Measurements from ENCODE around the gene KRT9.
"Not testable (repeated sequence)": the region's sequence is repeated elsewhere in the genome, so short reads cannot be mapped to it uniquely, and the experiment has no call there.

The KRT9 gene

DNA sequence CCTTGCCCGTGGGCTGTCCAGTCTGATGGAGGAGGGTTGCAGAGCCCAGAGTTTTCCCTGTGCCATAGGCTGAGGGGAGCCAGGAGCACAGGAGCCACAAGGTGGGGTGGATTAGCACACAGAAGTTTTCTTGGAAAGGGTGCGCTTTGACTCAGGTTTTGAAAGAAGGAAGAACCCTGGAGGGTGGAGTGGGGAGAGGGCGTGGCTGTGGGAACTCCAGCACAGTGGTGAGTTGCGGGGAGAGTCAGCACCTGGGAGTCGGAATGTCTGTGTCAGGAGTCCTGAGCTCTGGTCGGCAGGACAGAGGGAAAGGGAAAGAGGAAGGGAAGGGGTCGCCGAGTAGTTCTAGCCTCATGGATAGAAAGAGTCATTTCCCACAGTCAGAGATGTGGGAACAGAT, 23.7 kb upstream of the KRT9 start:
- no peak overlapping the region for H3K4me3 ChIP-seq (ENCODE audit: low read depth in 1 of 2, low read length in 2 of 2)
- no peak overlapping the region for H3K27ac ChIP-seq (ENCODE audit: low read depth, low read length)
- no peaks in the 10 kb centered on the region for H3K36me3 ChIP-seq (ENCODE audit: insufficient read depth, low read length)
- no peak overlapping the region for H3K9ac ChIP-seq (ENCODE audit: low read length)
- no peaks in the 10 kb centered on the region for H3K4me1 ChIP-seq (ENCODE audit: insufficient read depth, low read length)
- H3K9me3 ChIP-seq (ENCODE audit: low read length) = no peaks in the 10 kb centered on the region
- H3K27me3 ChIP-seq (ENCODE audit: control insufficient read depth in 1 of 2, insufficient read depth in 2 of 2, low read length in 2 of 2) = no peaks in the 10 kb centered on the region

DNA sequence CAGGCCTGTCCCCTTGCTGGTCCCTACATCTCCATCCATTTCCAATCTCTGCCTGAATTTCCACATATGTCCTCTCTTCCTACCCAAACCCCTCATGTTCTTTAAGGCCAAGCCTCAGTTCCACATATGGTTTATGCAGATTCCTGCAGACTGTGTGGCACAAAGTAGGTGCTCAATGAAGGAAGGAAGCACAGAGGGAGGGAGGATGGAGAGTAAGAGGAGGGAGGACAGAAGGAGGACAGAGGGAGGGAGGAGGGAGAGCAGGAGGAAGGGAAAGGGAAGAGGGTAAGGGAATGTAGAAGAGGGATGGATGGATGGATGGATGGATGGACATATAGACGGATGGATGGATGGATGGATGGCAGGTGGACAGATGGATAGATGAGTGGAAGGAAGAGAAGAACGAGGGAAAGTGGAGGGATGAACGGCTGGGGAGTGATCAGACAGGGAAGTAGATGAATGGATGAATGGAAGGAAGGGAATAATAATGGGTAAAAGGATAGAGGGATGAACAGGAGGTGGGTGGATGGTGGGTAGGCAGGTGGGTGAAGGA, 22.6 kb upstream of the KRT9 start:
- H3K4me3 ChIP-seq (ENCODE audit: low read depth in 1 of 2, low read length in 2 of 2) = no peak overlapping the region
- H3K27me3 ChIP-seq (ENCODE audit: control insufficient read depth in 1 of 2, insufficient read depth in 2 of 2, low read length in 2 of 2) = no peaks in the 10 kb centered on the region
- H3K9me3 ChIP-seq (ENCODE audit: low read length) = no peaks in the 10 kb centered on the region
- H3K27ac ChIP-seq (ENCODE audit: low read depth, low read length) = no peak overlapping the region
- H3K4me1 ChIP-seq (ENCODE audit: insufficient read depth, low read length) = no peaks in the 10 kb centered on the region
- H3K9ac ChIP-seq (ENCODE audit: low read length) = no peak overlapping the region
- no peaks in the 10 kb centered on the region for H3K36me3 ChIP-seq (ENCODE audit: insufficient read depth, low read length)

DNA sequence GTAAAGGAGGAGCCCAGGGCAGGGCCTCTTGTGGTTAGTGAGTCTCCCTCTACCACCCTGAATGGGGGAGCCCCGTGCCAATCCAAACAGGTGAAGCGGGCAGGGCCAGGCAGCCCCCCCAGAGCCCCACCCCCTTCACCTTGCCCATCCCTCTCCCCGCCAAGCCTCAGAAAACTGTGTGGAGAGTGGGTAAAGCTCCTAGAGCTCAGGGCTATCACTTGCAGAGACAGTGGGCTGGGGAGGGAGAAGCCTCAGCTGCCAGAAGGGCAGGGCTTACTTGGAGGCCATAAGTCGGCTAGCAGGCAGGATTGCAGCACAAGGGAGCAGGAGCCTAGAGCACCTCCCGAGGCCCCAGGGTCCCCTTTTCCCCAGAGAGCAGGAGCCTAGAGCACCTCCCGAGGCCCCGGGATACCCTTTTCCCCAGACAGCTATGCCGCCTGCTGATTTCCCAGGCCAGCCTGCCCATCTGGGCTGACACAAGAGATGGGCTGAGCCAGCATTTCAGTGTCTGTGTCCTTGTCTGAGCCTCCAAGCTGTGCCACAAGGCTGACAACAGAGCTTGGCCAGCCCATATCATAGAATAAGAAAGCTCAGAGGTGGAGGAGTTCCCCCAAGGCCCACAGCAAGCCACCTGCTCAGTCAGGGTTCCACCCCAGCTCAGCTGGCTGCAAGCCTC, 21.6 kb upstream of the KRT9 start:
- no peaks in the 10 kb centered on the region for H3K36me3 ChIP-seq (ENCODE audit: insufficient read depth, low read length)
- no peak overlapping the region for H3K9ac ChIP-seq (ENCODE audit: low read length)
- H3K27me3 ChIP-seq (ENCODE audit: control insufficient read depth in 1 of 2, insufficient read depth in 2 of 2, low read length in 2 of 2) = no peaks in the 10 kb centered on the region
- H3K27ac ChIP-seq (ENCODE audit: low read depth, low read length) = no peak overlapping the region
- no peaks in the 10 kb centered on the region for H3K4me1 ChIP-seq (ENCODE audit: insufficient read depth, low read length)
- H3K9me3 ChIP-seq (ENCODE audit: low read length) = no peaks in the 10 kb centered on the region
- no peak overlapping the region for H3K4me3 ChIP-seq (ENCODE audit: low read depth in 1 of 2, low read length in 2 of 2)

DNA sequence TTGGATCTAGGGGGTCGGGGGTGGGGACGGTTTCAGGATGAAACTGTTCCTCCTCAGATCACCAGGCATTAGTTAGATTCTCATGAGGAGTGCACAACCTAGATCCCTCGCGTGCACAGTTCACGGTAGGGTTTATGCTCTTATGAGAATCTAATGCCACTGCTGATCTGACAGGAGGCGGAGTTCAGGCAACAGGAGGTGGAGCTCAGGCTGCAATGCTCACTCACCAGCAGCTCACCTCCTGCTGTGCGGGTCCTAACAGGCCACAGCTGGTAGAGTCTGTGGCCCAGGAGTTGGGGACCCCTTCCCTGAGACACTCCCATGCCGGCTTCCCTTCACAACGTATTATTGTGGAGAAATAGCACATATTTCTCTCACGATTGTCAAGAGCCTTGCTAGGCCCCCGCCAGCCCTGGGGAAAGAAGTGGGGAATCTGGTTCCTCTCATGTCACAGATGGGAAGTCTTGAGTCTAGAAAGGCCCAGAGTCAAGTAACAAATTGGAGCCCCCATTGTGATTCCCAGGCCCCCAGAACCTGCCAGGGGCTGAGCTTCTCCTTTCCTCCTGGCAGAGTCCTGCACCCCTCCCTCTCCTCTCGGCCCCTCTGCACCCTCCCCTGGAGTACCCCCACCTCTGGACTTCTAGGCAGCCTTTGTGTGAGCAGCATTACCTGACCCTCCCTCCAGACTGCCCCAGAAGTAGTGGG, 20.9 kb upstream of the KRT9 start:
- no peak overlapping the region for H3K4me3 ChIP-seq (ENCODE audit: low read depth in 1 of 2, low read length in 2 of 2)
- no peak overlapping the region for H3K9ac ChIP-seq (ENCODE audit: low read length)
- H3K9me3 ChIP-seq (ENCODE audit: low read length) = no peaks in the 10 kb centered on the region
- no peaks in the 10 kb centered on the region for H3K36me3 ChIP-seq (ENCODE audit: insufficient read depth, low read length)
- H3K4me1 ChIP-seq (ENCODE audit: insufficient read depth, low read length) = no peaks in the 10 kb centered on the region
- no peak overlapping the region for H3K27ac ChIP-seq (ENCODE audit: low read depth, low read length)
- H3K27me3 ChIP-seq (ENCODE audit: control insufficient read depth in 1 of 2, insufficient read depth in 2 of 2, low read length in 2 of 2) = no peaks in the 10 kb centered on the region

DNA sequence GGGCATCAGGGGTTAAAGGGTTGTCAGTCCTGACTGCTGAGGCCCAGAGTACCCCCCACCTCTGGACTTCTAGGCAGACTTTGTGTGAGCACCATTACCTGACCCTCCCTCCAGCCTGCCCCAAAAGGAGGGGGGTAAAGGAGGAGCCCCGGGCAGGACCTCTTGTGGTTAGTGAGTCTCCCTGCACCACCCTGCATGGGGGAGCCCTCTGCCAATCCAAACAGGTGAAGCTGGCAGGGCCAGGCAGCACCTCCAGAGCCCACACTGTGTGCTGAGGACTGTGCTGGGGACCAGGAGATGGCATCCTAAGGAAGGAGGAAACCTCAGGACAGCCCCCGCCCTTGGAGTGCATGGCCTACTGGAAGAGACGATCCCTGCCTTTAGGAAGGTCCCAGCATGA, 17.4 kb upstream of the KRT9 start:
- H3K36me3 ChIP-seq (ENCODE audit: insufficient read depth, low read length) = no peaks in the 10 kb centered on the region
- no peaks in the 10 kb centered on the region for H3K4me1 ChIP-seq (ENCODE audit: insufficient read depth, low read length)
- H3K27me3 ChIP-seq (ENCODE audit: control insufficient read depth in 1 of 2, insufficient read depth in 2 of 2, low read length in 2 of 2) = no peaks in the 10 kb centered on the region
- H3K4me3 ChIP-seq (ENCODE audit: low read depth in 1 of 2, low read length in 2 of 2) = no peak overlapping the region
- no peaks in the 10 kb centered on the region for H3K9me3 ChIP-seq (ENCODE audit: low read length)
- H3K27ac ChIP-seq (ENCODE audit: low read depth, low read length) = no peak overlapping the region
- no peak overlapping the region for H3K9ac ChIP-seq (ENCODE audit: low read length)

DNA sequence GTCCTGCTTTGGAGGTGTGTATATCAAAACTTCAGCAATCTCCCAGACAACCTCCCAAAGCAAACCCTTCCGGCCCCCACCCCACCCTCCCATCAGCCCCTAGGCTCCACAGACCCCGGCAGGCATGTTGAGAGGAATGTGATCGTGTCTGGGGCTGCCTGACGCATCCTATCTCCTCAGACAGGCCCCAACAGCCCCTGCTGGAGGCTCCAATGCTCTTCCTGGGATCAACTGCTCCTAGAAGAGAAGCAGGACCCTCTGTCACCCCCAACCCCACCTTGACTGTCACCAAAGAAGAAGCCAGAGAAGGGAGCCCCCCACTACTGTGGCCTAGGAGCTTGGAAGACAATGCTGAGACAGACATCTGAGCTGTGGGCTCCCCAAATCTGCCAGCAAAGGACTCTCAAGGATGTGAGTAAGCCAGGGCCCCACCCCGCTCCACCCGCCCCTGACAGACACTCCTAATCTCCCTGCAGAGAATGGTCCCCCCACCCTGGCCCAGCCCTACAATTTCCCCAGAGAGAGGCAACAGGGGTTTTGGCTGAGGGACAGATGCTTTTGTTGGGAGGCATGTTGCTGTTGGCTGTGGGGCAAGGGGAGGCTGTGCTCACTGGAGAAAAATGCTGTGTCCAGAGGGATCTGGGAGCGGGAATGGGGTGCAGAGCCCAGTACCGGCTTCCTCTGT, 16.4 kb upstream of the KRT9 start:
- H3K36me3 ChIP-seq (ENCODE audit: insufficient read depth, low read length) = no peaks in the 10 kb centered on the region
- no peaks in the 10 kb centered on the region for H3K27me3 ChIP-seq (ENCODE audit: control insufficient read depth in 1 of 2, insufficient read depth in 2 of 2, low read length in 2 of 2)
- no peaks in the 10 kb centered on the region for H3K4me1 ChIP-seq (ENCODE audit: insufficient read depth, low read length)
- no peak overlapping the region for H3K9ac ChIP-seq (ENCODE audit: low read length)
- no peak overlapping the region for H3K4me3 ChIP-seq (ENCODE audit: low read depth in 1 of 2, low read length in 2 of 2)
- H3K27ac ChIP-seq (ENCODE audit: low read depth, low read length) = no peak overlapping the region
- H3K9me3 ChIP-seq (ENCODE audit: low read length) = no peaks in the 10 kb centered on the region

DNA sequence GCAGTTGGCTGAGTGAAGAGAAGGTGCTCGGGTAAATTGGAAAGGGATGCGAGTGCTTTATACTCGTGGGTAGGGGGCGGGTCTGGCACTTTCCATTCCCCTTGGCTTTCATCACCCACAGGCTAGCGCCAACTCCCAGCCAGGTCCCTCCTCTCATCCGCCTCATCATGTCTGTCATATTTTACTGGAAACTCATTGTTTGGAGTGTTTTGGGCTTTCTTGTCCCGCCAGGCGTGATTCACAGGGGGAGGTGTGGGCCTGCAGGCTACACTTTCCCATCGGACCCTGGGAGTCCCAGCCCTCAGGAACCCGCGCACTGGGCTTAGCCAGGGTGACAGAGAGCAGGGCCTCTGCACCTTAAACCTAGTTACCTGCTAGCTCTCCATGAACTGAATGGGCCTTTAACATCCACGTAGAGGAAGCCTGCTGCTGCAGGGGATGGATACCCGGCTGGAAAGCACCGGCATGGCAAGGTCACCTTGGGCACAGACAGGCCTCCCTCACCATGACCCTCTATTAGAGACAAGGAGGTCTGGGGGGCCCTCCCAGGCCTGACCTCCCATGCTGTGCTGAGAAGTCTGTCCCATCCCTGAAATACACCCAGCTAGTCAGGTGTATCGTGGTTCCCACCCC, 15.1 kb upstream of the KRT9 start, which contains the start of gene KRT14:
Gene KRT14 (minus strand): TSS at position 33 of the 633 bp plus-strand sequence. CDS start 61 bp downstream, outside the sequence.
- Histone ChIP-seq H3K4me1 (ENCODE audit: insufficient read depth, low read length) (no peaks in the 10 kb centered on the region), H3K27me3 (ENCODE audit: control insufficient read depth in 1 of 2, insufficient read depth in 2 of 2, low read length in 2 of 2) (no peaks in the 10 kb centered on the region), H3K27ac (ENCODE audit: low read depth, low read length) (no peak within 1 kb of the TSS), H3K9ac (ENCODE audit: low read length) (no peak within 1 kb of the TSS), H3K9me3 (ENCODE audit: low read length) (no peaks in the 10 kb centered on the region), H3K4me3 (ENCODE audit: low read depth in 1 of 2, low read length in 2 of 2) (no peak within 1 kb of the TSS), H3K36me3 (ENCODE audit: insufficient read depth, low read length) (no peaks in the 10 kb centered on the region)

DNA sequence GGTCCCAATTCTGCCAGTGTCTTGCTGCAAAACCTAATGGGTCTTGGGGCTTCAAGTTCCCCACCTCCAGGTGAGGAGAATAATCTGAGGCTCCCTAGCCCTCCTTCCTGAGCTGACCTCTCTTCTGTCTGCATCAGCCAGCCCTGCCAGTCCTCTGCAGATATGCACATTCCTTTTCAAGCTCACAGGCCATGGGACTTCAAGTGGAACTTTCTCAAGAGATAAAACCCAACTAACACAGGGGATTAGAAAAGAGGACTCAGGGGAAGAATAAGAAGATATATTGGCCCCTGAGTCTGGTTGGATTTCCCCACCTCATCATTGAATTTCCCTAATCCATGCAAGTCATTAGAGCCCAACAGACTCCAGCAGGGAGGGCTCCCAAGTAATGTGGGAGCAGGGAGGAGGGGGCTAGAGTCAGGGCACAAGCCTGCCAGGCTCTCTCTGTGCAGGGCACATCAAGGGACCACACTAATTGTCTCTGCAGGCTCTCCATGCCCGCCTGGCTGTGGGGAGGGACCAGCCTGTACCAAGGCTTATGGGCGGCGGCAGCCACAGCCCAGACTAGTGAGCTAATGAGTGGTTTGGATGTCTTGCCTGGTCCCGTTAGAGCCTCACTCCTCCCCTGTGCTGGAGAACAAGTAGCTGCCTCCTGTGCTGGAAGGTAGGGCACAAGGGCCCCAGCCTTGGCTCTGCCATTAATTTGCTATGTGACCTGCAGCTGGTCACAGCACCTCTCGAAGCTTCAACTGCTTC, 13.6 kb upstream of the KRT9 start:
- H3K36me3 ChIP-seq (ENCODE audit: insufficient read depth, low read length) = no peaks in the 10 kb centered on the region
- no peaks in the 10 kb centered on the region for H3K4me1 ChIP-seq (ENCODE audit: insufficient read depth, low read length)
- H3K27me3 ChIP-seq (ENCODE audit: control insufficient read depth in 1 of 2, insufficient read depth in 2 of 2, low read length in 2 of 2) = no peaks in the 10 kb centered on the region
- H3K4me3 ChIP-seq (ENCODE audit: low read depth in 1 of 2, low read length in 2 of 2) = no peak overlapping the region
- no peak overlapping the region for H3K9ac ChIP-seq (ENCODE audit: low read length)
- no peaks in the 10 kb centered on the region for H3K9me3 ChIP-seq (ENCODE audit: low read length)
- no peak overlapping the region for H3K27ac ChIP-seq (ENCODE audit: low read depth, low read length)

DNA sequence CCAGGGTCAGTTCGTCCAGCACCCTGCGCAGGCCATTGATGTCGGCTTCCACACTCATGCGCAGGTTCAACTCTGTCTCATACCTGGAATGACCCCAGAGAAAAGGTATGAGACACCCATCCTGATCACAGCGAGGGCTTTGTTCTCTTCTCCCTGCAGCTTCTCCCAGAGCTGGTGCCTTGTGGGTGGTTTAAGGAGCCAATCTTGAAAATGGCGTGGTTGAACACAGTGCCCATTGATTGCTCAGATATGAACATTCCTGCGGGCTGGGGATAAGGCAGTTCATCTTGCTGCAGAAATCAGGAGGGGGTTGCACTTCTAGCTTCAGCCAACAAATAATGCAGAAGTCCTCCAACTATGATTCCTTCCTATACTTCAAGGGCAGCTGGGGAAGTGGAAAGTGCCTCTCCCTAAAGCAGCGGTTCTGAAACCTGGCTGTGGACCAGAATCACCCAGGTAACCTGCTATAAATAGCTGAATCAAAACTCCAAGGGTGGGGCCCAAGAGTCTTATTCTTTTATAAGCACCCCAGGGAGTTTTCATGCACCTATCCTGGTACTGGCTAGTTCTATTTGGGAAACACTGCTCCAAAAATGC, 12.6 kb upstream of the KRT9 start:
- not testable (repeated sequence) for H3K4me3 ChIP-seq (ENCODE audit: low read depth in 1 of 2, low read length in 2 of 2); H3K9ac ChIP-seq (ENCODE audit: low read length); H3K9me3 ChIP-seq (ENCODE audit: low read length); H3K27me3 ChIP-seq (ENCODE audit: control insufficient read depth in 1 of 2, insufficient read depth in 2 of 2, low read length in 2 of 2); H3K4me1 ChIP-seq (ENCODE audit: insufficient read depth, low read length); H3K27ac ChIP-seq (ENCODE audit: low read depth, low read length); H3K36me3 ChIP-seq (ENCODE audit: insufficient read depth, low read length)

DNA sequence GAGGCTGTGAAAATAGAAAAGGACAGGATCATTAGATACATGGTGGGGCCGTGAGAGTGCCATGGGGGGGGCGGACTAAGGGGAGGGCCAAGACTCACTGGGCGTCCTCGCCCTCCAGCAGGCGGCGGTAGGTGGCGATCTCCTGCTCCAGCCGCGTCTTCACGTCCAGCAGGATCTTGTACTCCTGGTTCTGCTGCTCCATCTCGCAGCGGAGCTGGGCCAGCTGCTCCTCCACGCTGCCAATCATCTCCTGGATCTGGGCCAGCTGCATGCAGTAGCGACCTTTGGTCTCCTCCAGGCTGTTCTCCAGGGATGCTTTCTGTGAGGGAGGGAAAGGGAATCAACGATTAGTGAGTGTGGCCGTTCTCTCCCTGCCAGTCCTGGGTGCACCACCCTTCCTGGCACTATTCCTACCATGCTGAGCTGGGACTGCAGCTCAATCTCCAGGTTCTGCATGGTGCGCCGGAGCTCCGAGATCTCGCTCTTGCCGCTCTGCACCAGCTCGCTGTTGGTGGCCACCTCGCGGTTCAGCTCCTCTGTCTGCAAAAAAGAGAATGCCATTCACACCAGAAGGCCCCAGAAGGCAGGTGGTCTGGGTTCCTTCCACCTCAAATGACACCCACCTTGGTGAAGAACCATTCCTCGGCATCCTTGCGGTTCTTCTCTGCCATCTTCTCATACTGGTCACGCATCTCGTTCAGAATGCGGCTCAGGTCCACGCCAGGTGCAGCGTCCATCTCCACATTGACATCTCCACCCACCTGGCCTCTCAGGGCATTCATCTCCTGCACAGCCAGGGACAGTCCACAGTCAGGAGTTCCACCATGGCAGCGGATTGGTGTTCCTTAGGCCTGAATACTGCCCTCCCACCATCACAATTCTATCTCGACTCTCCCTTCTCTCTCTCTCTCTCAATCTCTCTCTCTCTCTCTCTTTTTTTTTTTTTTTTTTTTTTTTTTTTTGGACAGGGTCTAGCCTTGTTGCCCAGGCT, 11.6 kb upstream of the KRT9 start:
- Histone ChIP-seq H3K4me1 (ENCODE audit: insufficient read depth, low read length) (no peaks in the 10 kb centered on the region), H3K36me3 (ENCODE audit: insufficient read depth, low read length) (no peaks in the 10 kb centered on the region), H3K27me3 (ENCODE audit: control insufficient read depth in 1 of 2, insufficient read depth in 2 of 2, low read length in 2 of 2) (peaks cover under 1 to 5% of the 10 kb centered on the region in 2 donors), H3K9me3 (ENCODE audit: low read length) (no peaks in the 10 kb centered on the region), H3K4me3 (ENCODE audit: low read depth in 1 of 2, low read length in 2 of 2) (no peak overlapping the region), H3K27ac (ENCODE audit: low read depth, low read length) (no peak overlapping the region), H3K9ac (ENCODE audit: low read length) (no peak overlapping the region)
